GM12878 (cell line): ENCODE data around the gene PRPF6. TPM values are rescaled to one million over a fixed set of nuclear protein-coding genes. Genes with fewer than 3 reads are reported as not detected.
A peak's percentile ranks its signal among the peaks of the same experiment; 100 is the strongest.

Source experiments
- NFYB ChIP-seq: IDR thresholded peaks from 2 replicates; pipeline ENCODE4 v1.6.1; 2011; ENCODE audit warnings: low read depth, mild to moderate bottlenecking, low read length, improper control_type of control experiment, moderate library complexity; ENCODE audit not compliant: insufficient read depth
- PAX8 ChIP-seq: fragments of 450-650 bp; IDR thresholded peaks from 2 replicates; pipeline ENCODE4 v1.6.1; 2017; ENCODE audit warnings: mild to moderate bottlenecking, moderate library complexity
- POLR2AphosphoS5 ChIP-seq: IDR thresholded peaks from 2 replicates; pipeline ENCODE4 v1.6.1; 2011; ENCODE audit warnings: mild to moderate bottlenecking, low read length, inconsistent platforms
- RUNX3 ChIP-seq: IDR thresholded peaks from 2 replicates; pipeline ENCODE4 v1.6.1; 2012; ENCODE audit warnings: low read length, inconsistent platforms
- polyA plus RNA-seq, 11 experiments: library from polyadenylated mRNA; depleted of rRNA in 4 of 11; unstranded in 6 of 11; stranded (reverse) in 5 of 11; fragments of >200 nt; fragmentation: Nextera tagmentation in 4 of 11; fragmentation: Illumina TruSeq in 1 of 11; extraction: Ambion mirVana in 4 of 11; extraction: Trizol in 1 of 11; gene quantifications; 1 replicate in 1 of 11; 2 replicates in 10 of 11; pipeline versions ENCODE4 v1.2.1 to v1.2.3, GENCODE V29; 2011 to 2016; ENCODE audit warnings: inconsistent platforms in 2 of 11, missing spikeins in 2 of 11, low read depth in 1 of 11
- total RNA-seq, 4 experiments: library from RNA; depleted of rRNA in 3 of 4; stranded (reverse); fragments of >200 nt in 3 of 4; fragmentation: Illumina TruSeq in 1 of 4; extraction: Trizol in 1 of 4; gene quantifications; 2 replicates each; pipeline versions ENCODE4 v1.2.1 to v1.2.3, GENCODE V29; 2013 to 2021
- TF ChIP-seq, protein P1 (sequence below): fragments of 450-650 bp; IDR thresholded peaks from 2 replicates; pipeline ENCODE4 v1.6.1; 2016; ENCODE audit warnings: mild to moderate bottlenecking, moderate library complexity, borderline replicate concordance
- TF ChIP-seq, protein P2 (sequence below): fragments of 450-650 bp; IDR thresholded peaks from 2 replicates; pipeline ENCODE4 v1.6.1; 2017; ENCODE audit warnings: mild to moderate bottlenecking

PRPF6 gene
- total and polyA plus RNA-seq, 10 of the 15 experiments (the other 5 are each of a cell fraction or from before 2014, with no cell fraction given), result 5.0 to 102 (median 71.3) TPM

DNA sequence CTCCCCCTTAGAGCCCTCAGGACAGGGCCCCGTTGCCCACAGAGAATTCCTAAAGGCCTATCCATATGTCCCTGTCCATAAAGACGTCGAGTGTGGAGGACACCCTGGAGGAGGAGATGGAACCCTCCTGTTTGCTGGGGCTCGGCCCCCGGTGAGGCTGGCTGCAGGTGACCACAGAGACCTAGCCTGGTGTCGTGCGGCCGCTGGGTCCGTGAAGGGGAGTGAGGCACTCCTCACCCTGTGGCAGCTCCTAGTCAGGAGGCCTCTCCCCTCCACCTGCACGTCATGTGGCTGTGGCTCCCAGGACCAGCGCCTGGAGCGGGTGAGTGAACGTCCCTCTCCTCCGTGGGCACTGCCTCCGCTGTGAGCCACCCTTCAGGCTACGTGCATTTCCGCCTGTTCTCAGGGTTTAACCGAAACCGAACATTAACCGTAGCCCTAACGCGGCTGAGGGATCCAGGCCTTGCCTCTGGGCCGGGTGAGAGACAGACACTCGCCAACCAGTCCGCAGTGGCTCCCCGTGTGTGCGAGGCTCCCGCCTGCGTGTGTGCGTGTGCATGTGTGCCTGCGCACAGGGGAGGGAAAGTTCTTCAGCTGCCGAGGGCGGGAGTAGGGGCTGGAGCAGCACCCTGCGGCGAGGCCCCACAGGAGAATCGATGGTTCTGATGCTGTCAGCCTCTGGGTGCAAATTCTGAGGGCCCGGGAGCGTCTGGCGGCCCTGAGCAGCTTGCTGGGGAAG lies 76.1 kb downstream of the PRPF6 start (continued):
- TF ChIP-seq, protein P1, sequence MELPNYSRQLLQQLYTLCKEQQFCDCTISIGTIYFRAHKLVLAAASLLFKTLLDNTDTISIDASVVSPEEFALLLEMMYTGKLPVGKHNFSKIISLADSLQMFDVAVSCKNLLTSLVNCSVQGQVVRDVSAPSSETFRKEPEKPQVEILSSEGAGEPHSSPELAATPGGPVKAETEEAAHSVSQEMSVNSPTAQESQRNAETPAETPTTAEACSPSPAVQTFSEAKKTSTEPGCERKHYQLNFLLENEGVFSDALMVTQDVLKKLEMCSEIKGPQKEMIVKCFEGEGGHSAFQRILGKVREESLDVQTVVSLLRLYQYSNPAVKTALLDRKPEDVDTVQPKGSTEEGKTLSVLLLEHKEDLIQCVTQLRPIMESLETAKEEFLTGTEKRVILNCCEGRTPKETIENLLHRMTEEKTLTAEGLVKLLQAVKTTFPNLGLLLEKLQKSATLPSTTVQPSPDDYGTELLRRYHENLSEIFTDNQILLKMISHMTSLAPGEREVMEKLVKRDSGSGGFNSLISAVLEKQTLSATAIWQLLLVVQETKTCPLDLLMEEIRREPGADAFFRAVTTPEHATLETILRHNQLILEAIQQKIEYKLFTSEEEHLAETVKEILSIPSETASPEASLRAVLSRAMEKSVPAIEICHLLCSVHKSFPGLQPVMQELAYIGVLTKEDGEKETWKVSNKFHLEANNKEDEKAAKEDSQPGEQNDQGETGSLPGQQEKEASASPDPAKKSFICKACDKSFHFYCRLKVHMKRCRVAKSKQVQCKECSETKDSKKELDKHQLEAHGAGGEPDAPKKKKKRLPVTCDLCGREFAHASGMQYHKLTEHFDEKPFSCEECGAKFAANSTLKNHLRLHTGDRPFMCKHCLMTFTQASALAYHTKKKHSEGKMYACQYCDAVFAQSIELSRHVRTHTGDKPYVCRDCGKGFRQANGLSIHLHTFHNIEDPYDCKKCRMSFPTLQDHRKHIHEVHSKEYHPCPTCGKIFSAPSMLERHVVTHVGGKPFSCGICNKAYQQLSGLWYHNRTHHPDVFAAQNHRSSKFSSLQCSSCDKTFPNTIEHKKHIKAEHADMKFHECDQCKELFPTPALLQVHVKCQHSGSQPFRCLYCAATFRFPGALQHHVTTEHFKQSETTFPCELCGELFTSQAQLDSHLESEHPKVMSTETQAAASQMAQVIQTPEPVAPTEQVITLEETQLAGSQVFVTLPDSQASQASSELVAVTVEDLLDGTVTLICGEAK, result peak; percentile 16; the same call in 1 of the 2 replicates
- TF ChIP-seq RUNX3, result peak; percentile 23; the same call in 1 of the 2 replicates
- TF ChIP-seq PAX8, result no peak
- TF ChIP-seq, protein P2, sequence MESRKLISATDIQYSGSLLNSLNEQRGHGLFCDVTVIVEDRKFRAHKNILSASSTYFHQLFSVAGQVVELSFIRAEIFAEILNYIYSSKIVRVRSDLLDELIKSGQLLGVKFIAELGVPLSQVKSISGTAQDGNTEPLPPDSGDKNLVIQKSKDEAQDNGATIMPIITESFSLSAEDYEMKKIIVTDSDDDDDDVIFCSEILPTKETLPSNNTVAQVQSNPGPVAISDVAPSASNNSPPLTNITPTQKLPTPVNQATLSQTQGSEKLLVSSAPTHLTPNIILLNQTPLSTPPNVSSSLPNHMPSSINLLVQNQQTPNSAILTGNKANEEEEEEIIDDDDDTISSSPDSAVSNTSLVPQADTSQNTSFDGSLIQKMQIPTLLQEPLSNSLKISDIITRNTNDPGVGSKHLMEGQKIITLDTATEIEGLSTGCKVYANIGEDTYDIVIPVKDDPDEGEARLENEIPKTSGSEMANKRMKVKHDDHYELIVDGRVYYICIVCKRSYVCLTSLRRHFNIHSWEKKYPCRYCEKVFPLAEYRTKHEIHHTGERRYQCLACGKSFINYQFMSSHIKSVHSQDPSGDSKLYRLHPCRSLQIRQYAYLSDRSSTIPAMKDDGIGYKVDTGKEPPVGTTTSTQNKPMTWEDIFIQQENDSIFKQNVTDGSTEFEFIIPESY, result peak; percentile 87; the same call in 1 of the 2 replicates
- peak; percentile 28; the same call in 1 of the 2 replicates for TF ChIP-seq POLR2AphosphoS5
- no peak for TF ChIP-seq NFYB
